K562 (cell line): Measurements from ENCODE around the gene ZSCAN22. TPM values are rescaled to one million over a fixed set of nuclear protein-coding genes. Genes with fewer than 3 reads are reported as not detected.

Experiments used
- EHMT2 ChIP-seq: fragments of 450-650 bp; IDR thresholded peaks from 2 replicates; pipeline ENCODE4 v1.6.1; 2018; ENCODE audit warnings: antibody characterized with exemption
- ELK3 ChIP-seq: fragments of 450-650 bp; formaldehyde crosslinking; IDR thresholded peaks from 2 replicates; pipeline ENCODE4 v1.4.0; 2020; ENCODE audit warnings: mild to moderate bottlenecking
- EP400 ChIP-seq: fragments of 450-650 bp; IDR thresholded peaks from 2 replicates; pipeline ENCODE4 v1.6.1; 2017; ENCODE audit warnings: antibody characterized with exemption, mild to moderate bottlenecking, moderate library complexity
- FOXO4 ChIP-seq: fragments of 450-650 bp; formaldehyde crosslinking; IDR thresholded peaks from 2 replicates; pipeline ENCODE4 v1.4.0; 2020; ENCODE audit warnings: mild to moderate bottlenecking, moderate library complexity
- HINFP ChIP-seq: fragments of 450-650 bp; conservative IDR thresholded peaks from 2 replicates; pipeline ENCODE4 v1.6.1; 2016; ENCODE audit warnings: missing genetic modification characterization, low read depth, mild to moderate bottlenecking, control low read depth, missing compliant biosample characterization
- HLTF ChIP-seq: fragments of 450-650 bp; IDR thresholded peaks from 2 replicates; pipeline ENCODE4 v1.6.1; 2016
- KAT2B ChIP-seq: IDR thresholded peaks from one replicate; pipeline ENCODE4 v1.6.1; 2012; ENCODE audit warnings: low read depth, mild to moderate bottlenecking, control low read depth, inconsistent platforms, low read length, moderate library complexity
- KLF13 ChIP-seq: fragments of 450-650 bp; IDR thresholded peaks from 2 replicates; pipeline ENCODE4 v1.6.1; 2016; ENCODE audit warnings: missing genetic modification characterization, low read depth, mild to moderate bottlenecking, missing compliant biosample characterization, moderate library complexity, borderline replicate concordance
- MECOM ChIP-seq: fragments of 250-450 bp; sonication (Bioruptor Pico); IDR thresholded peaks from 2 replicates; pipeline ENCODE4 v1.8.0; 2022; ENCODE audit warnings: inconsistent platforms
- MXI1 ChIP-seq: IDR thresholded peaks from 2 replicates; pipeline ENCODE4 v1.6.1; 2011; ENCODE audit warnings: low read depth, mild to moderate bottlenecking, improper control_type of control experiment, low read length
- NCOA4 ChIP-seq: fragments of 450-650 bp; IDR thresholded peaks from 2 replicates; pipeline ENCODE4 v1.6.1; 2018; ENCODE audit warnings: mild to moderate bottlenecking; ENCODE audit not compliant: partially characterized antibody
- NR0B1 ChIP-seq: fragments of 450-650 bp; IDR thresholded peaks from one replicate; pipeline ENCODE4 v1.6.1; 2018; ENCODE audit warnings: mild to moderate bottlenecking, moderate library complexity; ENCODE audit not compliant: partially characterized antibody
- NRF1 ChIP-seq, 2 experiments: fragments of 450-650 bp; IDR thresholded peaks in 1 of 2; conservative IDR thresholded peaks in 1 of 2; 2 replicates each; pipeline ENCODE4 v1.6.1; 2014; ENCODE audit warnings: mild to moderate bottlenecking in 2 of 2
- RUNX1 ChIP-seq: sonication (generic); IDR thresholded peaks from 2 replicates; pipeline ENCODE4 v1.6.1; 2016; ENCODE audit warnings: antibody characterized with exemption, low read depth
- SIN3B ChIP-seq: fragments of 450-650 bp; IDR thresholded peaks from 2 replicates; pipeline ENCODE4 v1.6.1; 2017; ENCODE audit warnings: low read depth, mild to moderate bottlenecking, moderate library complexity
- STAT5A ChIP-seq: IDR thresholded peaks from 2 replicates; pipeline ENCODE4 v1.6.1; 2012; ENCODE audit warnings: low read length, inconsistent platforms, borderline replicate concordance
- TCF7 ChIP-seq: sonication (generic); IDR thresholded peaks from 2 replicates; pipeline ENCODE4 v1.6.1; 2016; ENCODE audit warnings: antibody characterized with exemption, borderline replicate concordance
- TEAD4 ChIP-seq, 2 experiments: sonication (generic) in 1 of 2; formaldehyde crosslinking in 1 of 2; IDR thresholded peaks; 2 replicates each; pipeline versions ENCODE4 v1.6.1 to v1.8.0; 2012 to 2022; ENCODE audit warnings: borderline replicate concordance in 1 of 2, inconsistent platforms in 1 of 2, low read length in 1 of 2, mild to moderate bottlenecking in 1 of 2, missing genetic modification reagents in 1 of 2
- THRAP3 ChIP-seq: fragments of 450-650 bp; IDR thresholded peaks from 2 replicates; pipeline ENCODE4 v1.6.1; 2016; ENCODE audit warnings: mild to moderate bottlenecking, inconsistent platforms, borderline replicate concordance
- YBX1 ChIP-seq: fragments of 450-650 bp; IDR thresholded peaks from 2 replicates; pipeline ENCODE4 v1.7.1; 2016; ENCODE audit warnings: mild to moderate bottlenecking
- ZKSCAN3 ChIP-seq: fragments of 250-450 bp; sonication (Bioruptor Pico); IDR thresholded peaks from 2 replicates; pipeline ENCODE4 v1.4.0; 2020
- ZNF253 ChIP-seq: fragments of 250-450 bp; sonication (Bioruptor Pico); conservative IDR thresholded peaks from 2 replicates; pipeline ENCODE4 v1.6.1; 2021; ENCODE audit warnings: mild to moderate bottlenecking
- ZNF282 ChIP-seq: sonication (generic); formaldehyde crosslinking; IDR thresholded peaks from 2 replicates; pipeline ENCODE4 v1.8.1; 2023; ENCODE audit warnings: missing genetic modification reagents
- ZNF436 ChIP-seq: fragments of 250-450, 450-650 bp; sonication (Bioruptor Pico); formaldehyde crosslinking; IDR thresholded peaks from 2 replicates; pipeline ENCODE4 v1.7.0; 2020; ENCODE audit warnings: mild to moderate bottlenecking
- ZNF696 ChIP-seq: fragments of 250-450 bp; sonication (Bioruptor Pico); conservative IDR thresholded peaks from 2 replicates; pipeline ENCODE4 v1.4.0; 2020; ENCODE audit warnings: mild to moderate bottlenecking, moderate library complexity
- polyA plus RNA-seq, 8 experiments: library from polyadenylated mRNA; depleted of rRNA in 4 of 8; stranded (reverse) in 5 of 8; unstranded in 3 of 8; fragments of >200 nt; fragmentation: Nextera tagmentation in 2 of 8; fragmentation: Illumina TruSeq in 1 of 8; extraction: Ambion mirVana in 2 of 8; extraction: Trizol in 1 of 8; gene quantifications; 2 replicates each; pipeline versions ENCODE4 v1.2.1 to v1.2.3, GENCODE V29; 2011 to 2014; ENCODE audit warnings: inconsistent platforms in 1 of 8, missing spikeins in 1 of 8
- total RNA-seq, 7 experiments: library from RNA; depleted of rRNA in 6 of 7; stranded (reverse); fragments of >200 nt in 6 of 7; fragmentation: Illumina TruSeq in 2 of 7; extraction: Trizol in 2 of 7; gene quantifications; 2 replicates each; pipeline versions ENCODE4 v1.2.1 to v1.2.3, GENCODE V29; 2011 to 2021; ENCODE audit warnings: low replicate concordance in 1 of 7

ZSCAN22 gene
- total and polyA plus RNA-seq, 9 of the 15 experiments (the other 6 are each of a cell fraction or from before 2014, with no cell fraction given), result 0.98 to 5.3 (median 3.0) TPM

- TF ChIP-seq ELK3 (no peak), MXI1 (no peak; the same call in 1 of the 2 replicates), HINFP (tag) (no peak), SIN3B (no peak; the same call in none of the 2 replicates), NRF1 (conservative IDR thresholded peaks at IDR 0.05 in 1 of 2, IDR thresholded peaks at IDR 0.05 in 1 of 2) (peak; percentile 92 to 93), EP400 (peak; percentile 89), ZKSCAN3 (CRISPR knock-in tag) (no peak), ZNF436 (CRISPR knock-in tag) (no peak), TCF7 (no peak), ZNF282 (CRISPR knock-in tag) (no peak), NR0B1 (no peak), ZNF253 (CRISPR knock-in tag) (no peak), STAT5A (peak; percentile 37; the same call in 1 of the 2 replicates), HLTF (no peak), EHMT2 (no peak), KAT2B (no peak), ZNF696 (CRISPR knock-in tag) (no peak), FOXO4 (no peak), NCOA4 (no peak), KLF13 (no peak), TEAD4 (IDR thresholded peaks at IDR 0.05; ENCODE audit: low read length) (peak; percentile 36), TEAD4 (CRISPR knock-in tag; IDR thresholded peaks at IDR 0.05; ENCODE audit: borderline replicate concordance) (no peak), THRAP3 (no peak), MECOM (CRISPR knock-in tag) (no peak), RUNX1 (no peak), YBX1 (no peak)
Observed at GRCh38 chr19:58279042-58279924, 47.5 kb upstream of the ZSCAN22 start (continued).
